ENCODE data around the gene CCDC63. TPM values are rescaled to one million over a fixed set of nuclear protein-coding genes. Genes with fewer than 3 reads are reported as not detected.

Gene CCDC63
- total RNA-seq, 1 experiment from 2014 or later = not detected

GRCh38 chr12:110816779-110817178, 30.0 kb upstream of the CCDC63 start:
- DNase-seq (ENCODE audit: low read depth, low spot score) (no peak), ATAC-seq (no peak)
- Histone ChIP-seq H3K36me3 (ENCODE audit: control insufficient read depth, insufficient read depth, low read length) (no peaks in the 10 kb centered on the region), H3K4me1 (ENCODE audit: control insufficient read depth, insufficient read depth, low read length) (no peaks in the 10 kb centered on the region), H3K27me3 (ENCODE audit: control insufficient read depth, insufficient read depth, low read length) (peaks cover 3% of the 10 kb centered on the region; the same call in 1 of the 2 replicates), H3K4me3 (ENCODE audit: low read depth in 2 of 2, low read length in 2 of 2) (no peak overlapping the region), H3K9me3 (ENCODE audit: control insufficient read depth, insufficient read depth, low read depth, low read length) (no peaks in the 10 kb centered on the region), H3K27ac (ENCODE audit: low read length) (no peak overlapping the region)
- in situ Hi-C loops (cut with HindIII; ENCODE audit: low pct_unique_long_range_greater_than_20kb, low sequenced_read_pairs) (no loop called here), intact Hi-C loops (cut with micrococcal nuclease; ENCODE audit: unreplicated experiment) (no loop called here)
- POLR2A ChIA-PET = no interaction called here
- CTCF ChIA-PET = interaction anchor here (0.6 to 1.0 kb wide), 2 partner anchors 12 to 15 kb away, joined by 3 to 4 read pairs; no protein-coding TSS in a partner anchor
- TF ChIP-seq, protein P1, sequence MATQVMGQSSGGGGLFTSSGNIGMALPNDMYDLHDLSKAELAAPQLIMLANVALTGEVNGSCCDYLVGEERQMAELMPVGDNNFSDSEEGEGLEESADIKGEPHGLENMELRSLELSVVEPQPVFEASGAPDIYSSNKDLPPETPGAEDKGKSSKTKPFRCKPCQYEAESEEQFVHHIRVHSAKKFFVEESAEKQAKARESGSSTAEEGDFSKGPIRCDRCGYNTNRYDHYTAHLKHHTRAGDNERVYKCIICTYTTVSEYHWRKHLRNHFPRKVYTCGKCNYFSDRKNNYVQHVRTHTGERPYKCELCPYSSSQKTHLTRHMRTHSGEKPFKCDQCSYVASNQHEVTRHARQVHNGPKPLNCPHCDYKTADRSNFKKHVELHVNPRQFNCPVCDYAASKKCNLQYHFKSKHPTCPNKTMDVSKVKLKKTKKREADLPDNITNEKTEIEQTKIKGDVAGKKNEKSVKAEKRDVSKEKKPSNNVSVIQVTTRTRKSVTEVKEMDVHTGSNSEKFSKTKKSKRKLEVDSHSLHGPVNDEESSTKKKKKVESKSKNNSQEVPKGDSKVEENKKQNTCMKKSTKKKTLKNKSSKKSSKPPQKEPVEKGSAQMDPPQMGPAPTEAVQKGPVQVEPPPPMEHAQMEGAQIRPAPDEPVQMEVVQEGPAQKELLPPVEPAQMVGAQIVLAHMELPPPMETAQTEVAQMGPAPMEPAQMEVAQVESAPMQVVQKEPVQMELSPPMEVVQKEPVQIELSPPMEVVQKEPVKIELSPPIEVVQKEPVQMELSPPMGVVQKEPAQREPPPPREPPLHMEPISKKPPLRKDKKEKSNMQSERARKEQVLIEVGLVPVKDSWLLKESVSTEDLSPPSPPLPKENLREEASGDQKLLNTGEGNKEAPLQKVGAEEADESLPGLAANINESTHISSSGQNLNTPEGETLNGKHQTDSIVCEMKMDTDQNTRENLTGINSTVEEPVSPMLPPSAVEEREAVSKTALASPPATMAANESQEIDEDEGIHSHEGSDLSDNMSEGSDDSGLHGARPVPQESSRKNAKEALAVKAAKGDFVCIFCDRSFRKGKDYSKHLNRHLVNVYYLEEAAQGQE (IDR thresholded peaks at IDR 0.05; ENCODE audit: insufficient read depth in 1 of 2, low read depth in 2 of 2, low read length in 1 of 2) = no peak
- TF ChIP-seq SIN3A (IDR thresholded peaks at IDR 0.05; ENCODE audit: borderline replicate concordance, insufficient read depth, low read depth, low read length) (no peak), TCF7L2 (IDR thresholded peaks at IDR 0.05; ENCODE audit: low read depth, low read length) (no peak), CTCF (IDR thresholded peaks at IDR 0.05) (no peak), POLR2AphosphoS5 (IDR thresholded peaks at IDR 0.05; ENCODE audit: low read depth, low read length) (no peak)
- no TSS peak for BruUV-seq (replicated peaks)

- Histone ChIP-seq H3K36me3 (ENCODE audit: control insufficient read depth, insufficient read depth, low read length) (no peaks in the 10 kb centered on the region), H3K4me3 (ENCODE audit: low read depth in 2 of 2, low read length in 2 of 2) (no peak overlapping the region), H3K27me3 (ENCODE audit: control insufficient read depth, insufficient read depth, low read length) (no peaks in the 10 kb centered on the region), H3K9me3 (ENCODE audit: control insufficient read depth, insufficient read depth, low read depth, low read length) (no peaks in the 10 kb centered on the region), H3K4me1 (ENCODE audit: control insufficient read depth, insufficient read depth, low read length) (no peaks in the 10 kb centered on the region), H3K27ac (ENCODE audit: low read length) (no peak overlapping the region)
- CTCF ChIA-PET = no interaction called here
- no peak for TF ChIP-seq CTCF (IDR thresholded peaks at IDR 0.05)
- TF ChIP-seq, protein P1 (IDR thresholded peaks at IDR 0.05; ENCODE audit: insufficient read depth in 1 of 2, low read depth in 2 of 2, low read length in 1 of 2) = no peak
- no peak for TF ChIP-seq SIN3A (IDR thresholded peaks at IDR 0.05; ENCODE audit: borderline replicate concordance, insufficient read depth, low read depth, low read length)
- no peak for TF ChIP-seq TCF7L2 (IDR thresholded peaks at IDR 0.05; ENCODE audit: low read depth, low read length)
- TF ChIP-seq POLR2AphosphoS5 (IDR thresholded peaks at IDR 0.05; ENCODE audit: low read depth, low read length) = no peak
- no peak for DNase-seq (ENCODE audit: low read depth, low spot score)
- POLR2A ChIA-PET = no interaction called here
- no TSS peak for BruUV-seq (replicated peaks)
- intact Hi-C loops (cut with micrococcal nuclease; ENCODE audit: unreplicated experiment) = no loop called here
- ATAC-seq = no peak
- in situ Hi-C loops (cut with HindIII; ENCODE audit: low pct_unique_long_range_greater_than_20kb, low sequenced_read_pairs) = no loop called here
Observed at GRCh38 chr12:110818511-110818910, 28.3 kb upstream of the CCDC63 start.

Measured in Panc1 (cell line).